Fibroblast of lung (primary cell): Measurements from ENCODE around the gene TMEM98. TPM values are rescaled to one million over a fixed set of nuclear protein-coding genes. Genes with fewer than 3 reads are reported as not detected.
"Not testable (repeated sequence)": the region's sequence is repeated elsewhere in the genome, so short reads cannot be mapped to it uniquely, and the experiment has no call there.

Experiments used
- DNase-seq, 2 donors: peaks; one replicate each; pipeline versions ENCODE4 v3.0.0 to v3.0.0-alpha.2; 2010; ENCODE audit warnings: low read depth in 2 of 2
- H2AFZ ChIP-seq: 2 replicates; pipeline ENCODE4 v1.5.1; 2012; ENCODE audit warnings: low read length, control low read depth, inconsistent platforms
- H3K27ac ChIP-seq: 2 replicates; pipeline ENCODE4 v1.5.1; 2011; ENCODE audit warnings: low read length, control low read depth; ENCODE audit not compliant: insufficient read depth
- H3K27me3 ChIP-seq: 2 replicates; pipeline ENCODE4 v1.5.1; 2011; ENCODE audit warnings: mild to moderate bottlenecking, low read length; ENCODE audit not compliant: control insufficient read depth, insufficient read depth
- H3K36me3 ChIP-seq: 2 replicates; pipeline ENCODE4 v1.5.1; 2011; ENCODE audit warnings: low read length; ENCODE audit not compliant: control insufficient read depth, insufficient read depth
- H3K4me1 ChIP-seq: 2 replicates; pipeline ENCODE4 v1.5.1; 2011; ENCODE audit warnings: low read length; ENCODE audit not compliant: control insufficient read depth, insufficient read depth; ENCODE audit errors: extremely low read depth
- H3K4me2 ChIP-seq: 2 replicates; pipeline ENCODE4 v1.5.1; 2011; ENCODE audit warnings: low read length, control low read depth; ENCODE audit not compliant: insufficient read depth; ENCODE audit errors: extremely low read depth
- H3K4me3 ChIP-seq, 4 experiments: fragments of 200-600 bp in 1 of 4; sonication (generic) in 1 of 4; replicated peaks in 1 of 4; 2 replicates each; pipeline ENCODE4 v1.5.1; 2011 to 2016; ENCODE audit warnings: low read length in 4 of 4, low read depth in 3 of 4, mild to moderate bottlenecking in 3 of 4, control low read depth in 2 of 4, inconsistent platforms in 1 of 4, mixed read lengths in 1 of 4; ENCODE audit not compliant: insufficient read depth in 1 of 4; ENCODE audit errors: control extremely low read depth in 1 of 4
- H3K79me2 ChIP-seq: 2 replicates; pipeline ENCODE4 v1.5.1; 2012; ENCODE audit warnings: mild to moderate bottlenecking, low read length, inconsistent platforms; ENCODE audit not compliant: control insufficient read depth, insufficient read depth
- H3K9ac ChIP-seq: 2 replicates; pipeline ENCODE4 v1.5.1; 2011; ENCODE audit warnings: mild to moderate bottlenecking, low read length, control low read depth; ENCODE audit not compliant: insufficient read depth
- H3K9me3 ChIP-seq: 2 replicates; pipeline ENCODE4 v1.5.1; 2012; ENCODE audit warnings: low read depth, low read length; ENCODE audit not compliant: control insufficient read depth, insufficient read depth
- H4K20me1 ChIP-seq: 2 replicates; pipeline ENCODE4 v1.5.1; 2011; ENCODE audit warnings: low read length; ENCODE audit not compliant: control insufficient read depth, insufficient read depth; ENCODE audit errors: extremely low read depth
- CTCF ChIP-seq, 2 donors: IDR thresholded peaks in 1 of 2; conservative IDR thresholded peaks in 1 of 2; 1 replicate in 1 of 2; 2 replicates in 1 of 2; pipeline ENCODE4 v1.5.1; 2011 to 2012; ENCODE audit warnings: low read length in 2 of 2, control low read depth in 1 of 2, inconsistent platforms in 1 of 2, low read depth in 1 of 2, mild to moderate bottlenecking in 1 of 2
- EZH2 ChIP-seq: IDR thresholded peaks from 2 replicates; pipeline ENCODE4 v1.5.1; 2012; ENCODE audit warnings: low read length, control low read depth, mild to moderate bottlenecking; ENCODE audit errors: missing control alignments
- polyA plus RNA-seq, 2 donors: library from polyadenylated mRNA; depleted of rRNA in 1 of 2; stranded (reverse) in 1 of 2; unstranded in 1 of 2; fragments of >200 nt; gene quantifications; 2 replicates each; pipeline ENCODE4 v1.2.1, GENCODE V29; 2011 to 2012; ENCODE audit warnings: missing spikeins in 1 of 2
- total RNA-seq: library from RNA; depleted of rRNA; stranded (reverse); fragments of >200 nt; gene quantifications from 2 replicates; pipeline ENCODE4 v1.2.1, GENCODE V29; 2014

Gene TMEM98
- total and polyA plus RNA-seq, 2 donors (not counting 1 experiment from before 2014, with no cell fraction given), result 153 to 220 TPM

GRCh38 chr17:32917081-32917480 lies 10.9 kb upstream of the TMEM98 start:
- Histone ChIP-seq H3K4me1 (peaks cover under 1% of the 10 kb centered on the region), H3K9ac (no peak overlapping the region), H2AFZ (no peak overlapping the region), H3K27ac (no peak overlapping the region), H3K9me3 (no peaks in the 10 kb centered on the region), H3K79me2 (no peaks in the 10 kb centered on the region), H3K27me3 (no peaks in the 10 kb centered on the region), H4K20me1 (no peaks in the 10 kb centered on the region), H3K4me3 (no peak overlapping the region), H3K36me3 (no peaks in the 10 kb centered on the region), H3K4me2 (no peak overlapping the region)
- no peak for TF ChIP-seq EZH2
- no peak for TF ChIP-seq CTCF (conservative IDR thresholded peaks at IDR 0.05 in 1 of 2, IDR thresholded peaks at IDR 0.05 in 1 of 2; ENCODE audit: low read depth in 1 of 2, low read length in 2 of 2)
- no peak for DNase-seq

- no peak overlapping the region for H3K27ac ChIP-seq
- no peaks in the 10 kb centered on the region for H3K27me3 ChIP-seq
- no peaks in the 10 kb centered on the region for H3K36me3 ChIP-seq
- H3K79me2 ChIP-seq, result no peaks in the 10 kb centered on the region
- no peak overlapping the region for H3K9ac ChIP-seq
- no peak overlapping the region for H3K4me2 ChIP-seq
- TF ChIP-seq CTCF (conservative IDR thresholded peaks at IDR 0.05 in 1 of 2, IDR thresholded peaks at IDR 0.05 in 1 of 2; ENCODE audit: low read depth in 1 of 2, low read length in 2 of 2), result no peak
- TF ChIP-seq EZH2, result no peak
- no peaks in the 10 kb centered on the region for H3K4me1 ChIP-seq
- DNase-seq, result no peak
- no peak overlapping the region for H2AFZ ChIP-seq
- no peaks in the 10 kb centered on the region for H4K20me1 ChIP-seq
- H3K4me3 ChIP-seq, result no peak overlapping the region
- H3K9me3 ChIP-seq, result no peaks in the 10 kb centered on the region
These were observed 10.1 kb upstream of the TMEM98 start for GRCh38 chr17:32917842-32918241.

- not testable (repeated sequence) for H3K27ac ChIP-seq, H3K79me2 ChIP-seq, H3K27me3 ChIP-seq, H3K9ac ChIP-seq, H3K4me3 ChIP-seq, H3K4me1 ChIP-seq, H3K4me2 ChIP-seq, H3K36me3 ChIP-seq, H4K20me1 ChIP-seq, H2AFZ ChIP-seq, H3K9me3 ChIP-seq
- DNase-seq, result peak in 1 of 2 donors; percentile 46
These were observed 8.1 kb upstream of the TMEM98 start for GRCh38 chr17:32919876-32920275.

- Histone ChIP-seq H3K4me2 (no peak overlapping the region), H3K36me3 (no peaks in the 10 kb centered on the region), H3K27ac (no peak overlapping the region), H2AFZ (no peak overlapping the region), H3K9ac (no peak overlapping the region), H3K79me2 (no peaks in the 10 kb centered on the region), H3K9me3 (no peaks in the 10 kb centered on the region), H3K27me3 (no peaks in the 10 kb centered on the region), H3K4me3 (no peak overlapping the region), H3K4me1 (no peaks in the 10 kb centered on the region), H4K20me1 (no peaks in the 10 kb centered on the region)
- no peak for DNase-seq
- TF ChIP-seq CTCF (conservative IDR thresholded peaks at IDR 0.05 in 1 of 2, IDR thresholded peaks at IDR 0.05 in 1 of 2; ENCODE audit: low read depth in 1 of 2, low read length in 2 of 2), result no peak
- TF ChIP-seq EZH2, result no peak
These were observed 7.7 kb upstream of the TMEM98 start for GRCh38 chr17:32920293-32920692.
